Activated CD8-positive, alpha-beta T cell treated with anti-CD3 and anti-CD28 coated beads for 36 hours (primary cell): ENCODE measurements around the gene MAST2. TPM values are rescaled to one million over a fixed set of nuclear protein-coding genes. Genes with fewer than 3 reads are reported as not detected.

Experiments
- ATAC-seq: fragments of 200-7000 bp; cut with Tn5 transposase; one replicate; pipeline ENCODE4 v1.10.0; 2021; ENCODE audit warnings: mild to moderate bottlenecking, moderate library complexity
- CTCF ChIA-PET: fragments of 350-600 bp; sonication (Branson Sonifier 250); formaldehyde crosslinking; loops from one replicate; lab custom pipeline; 2021; ENCODE audit warnings: antibody characterized with exemption; lab: Charles Lee
- POLR2A ChIA-PET: fragments of 350-600 bp; sonication (Branson Sonifier 250); formaldehyde crosslinking; loops from one replicate; lab custom pipeline; 2021; ENCODE audit warnings: antibody characterized with exemption; lab: Charles Lee
- DNase-seq: peaks from one replicate; pipeline ENCODE4 v3.0.0-alpha.2; 2020
- H3K27ac Mint-ChIP-seq: one replicate; pipeline ENCODE4 v1.8.0; 2021; ENCODE audit warnings: mild to moderate bottlenecking, mixed read lengths
- H3K27me3 Mint-ChIP-seq: one replicate; pipeline ENCODE4 v1.8.0; 2021; ENCODE audit warnings: mixed read lengths
- H3K36me3 Mint-ChIP-seq: one replicate; pipeline ENCODE4 v1.8.0; 2021; ENCODE audit warnings: low read depth, mixed read lengths
- H3K4me1 Mint-ChIP-seq: one replicate; pipeline ENCODE4 v1.8.0; 2021; ENCODE audit warnings: low read depth, mixed read lengths
- H3K4me3 Mint-ChIP-seq: one replicate; pipeline ENCODE4 v1.8.0; 2021; ENCODE audit warnings: mild to moderate bottlenecking, moderate library complexity, mixed read lengths
- H3K9me3 Mint-ChIP-seq: one replicate; pipeline ENCODE4 v1.8.0; 2021; ENCODE audit warnings: mixed read lengths
- CTCF ChIP-seq: fragments of 200-600 bp; IDR thresholded peaks from one replicate; pipeline ENCODE4 v1.8.0; 2022; ENCODE audit warnings: antibody characterized with exemption, mild to moderate bottlenecking
- intact Hi-C: fragments of 100-400 bp; cut with micrococcal nuclease; formaldehyde crosslinking; loops from one replicate; pipeline ENCODE4 v1.10.0; 2022
- total RNA-seq, 2 experiments: library from RNA; stranded (reverse); gene quantifications; one replicate each; pipeline ENCODE4 v1.2.3, GENCODE V29; 2021

Gene MAST2
- total RNA-seq, 2 experiments from 2014 or later, result 18.2 to 19.5 TPM

GRCh38 chr1:46002551-46003150 is 199.2 kb downstream of the MAST2 start:
- Mint-ChIP-seq H3K4me1 (no peaks in the 10 kb centered on the region), H3K27ac (no peak overlapping the region), H3K9me3 (no peaks in the 10 kb centered on the region), H3K36me3 (peaks cover 5% of the 10 kb centered on the region), H3K27me3 (no peaks in the 10 kb centered on the region), H3K4me3 (no peak overlapping the region)
- no peak for ATAC-seq
- no peak for TF ChIP-seq CTCF
- ChIA-PET CTCF (no interaction called here), POLR2A (interaction anchor here (0.6 kb wide), 1 partner anchor 346 kb away, joined by 5 read pairs; no protein-coding TSS in a partner anchor)
- no peak for DNase-seq
- intact Hi-C loops, result no loop called here

- TF ChIP-seq CTCF, result no peak
- H3K27me3 Mint-ChIP-seq, result no peaks in the 10 kb centered on the region
- DNase-seq (no peak), ATAC-seq (no peak)
- H3K4me3 Mint-ChIP-seq, result no peak overlapping the region
- H3K9me3 Mint-ChIP-seq, result no peaks in the 10 kb centered on the region
- intact Hi-C loops, result no loop called here
- H3K27ac Mint-ChIP-seq, result no peak overlapping the region
- ChIA-PET CTCF (no interaction called here), POLR2A (no interaction called here)
- H3K4me1 Mint-ChIP-seq, result no peaks in the 10 kb centered on the region
- peaks cover 10% of the 10 kb centered on the region for H3K36me3 Mint-ChIP-seq
These were observed 199.9 kb downstream of the MAST2 start for GRCh38 chr1:46003315-46003714.

- Mint-ChIP-seq H3K27me3 (no peaks in the 10 kb centered on the region), H3K36me3 (peaks cover 12% of the 10 kb centered on the region), H3K4me1 (no peaks in the 10 kb centered on the region), H3K27ac (no peak overlapping the region), H3K9me3 (no peaks in the 10 kb centered on the region), H3K4me3 (no peak overlapping the region)
- ChIA-PET POLR2A (no interaction called here), CTCF (interaction anchor here (0.6 kb wide), 1 partner anchor 19 kb away, joined by 3 read pairs; no protein-coding TSS in a partner anchor)
- no peak for ATAC-seq
- intact Hi-C loops, result no loop called here
- no peak for DNase-seq
- no peak for TF ChIP-seq CTCF
These were observed 201.1 kb downstream of the MAST2 start for GRCh38 chr1:46004492-46004891.

GRCh38 chr1:46005594-46005993 is 202.2 kb downstream of the MAST2 start:
- no peaks in the 10 kb centered on the region for H3K9me3 Mint-ChIP-seq
- H3K4me1 Mint-ChIP-seq, result no peaks in the 10 kb centered on the region
- H3K36me3 Mint-ChIP-seq, result peaks cover 16% of the 10 kb centered on the region
- H3K27me3 Mint-ChIP-seq, result no peaks in the 10 kb centered on the region
- no peak for ATAC-seq
- TF ChIP-seq CTCF, result no peak
- no peak overlapping the region for H3K4me3 Mint-ChIP-seq
- no peak overlapping the region for H3K27ac Mint-ChIP-seq
- ChIA-PET POLR2A (no interaction called here), CTCF (no interaction called here)
- no peak for DNase-seq
- intact Hi-C loops, result no loop called here

GRCh38 chr1:46008585-46008984 is 205.2 kb downstream of the MAST2 start:
- intact Hi-C loops, result no loop called here
- ATAC-seq, result no peak
- POLR2A ChIA-PET, result no interaction called here
- Mint-ChIP-seq H3K4me1 (no peaks in the 10 kb centered on the region), H3K27ac (no peak overlapping the region), H3K9me3 (no peaks in the 10 kb centered on the region), H3K27me3 (no peaks in the 10 kb centered on the region), H3K4me3 (no peak overlapping the region), H3K36me3 (peaks cover 21% of the 10 kb centered on the region)
- CTCF ChIA-PET, result no interaction called here
- no peak for TF ChIP-seq CTCF
- no peak for DNase-seq
